Mesenchymal stem cell (in vitro differentiated cells and primary cell): ENCODE measurements around the gene CADPS.
A peak's percentile ranks its signal among the peaks of the same experiment; 100 is the strongest.

ENCODE experiments used
- DNase-seq: peaks from one replicate; pipeline ENCODE4 v3.0.0-alpha.2; 2013
- H2AFZ ChIP-seq: one replicate; pipeline ENCODE4 v1.6.1; 2013; ENCODE audit warnings: low read depth, mild to moderate bottlenecking, control low read depth, inconsistent platforms, low read length, moderate library complexity
- H2AK5ac ChIP-seq: 2 replicates; pipeline ENCODE4 v1.6.1; 2013; ENCODE audit warnings: low read length, moderate library complexity, mild to moderate bottlenecking, inconsistent platforms; ENCODE audit not compliant: severe bottlenecking
- H2BK120ac ChIP-seq: one replicate; pipeline ENCODE4 v1.6.1; 2013; ENCODE audit warnings: low read depth, mild to moderate bottlenecking, inconsistent platforms, low read length, moderate library complexity
- H2BK12ac ChIP-seq, 2 experiments: one replicate each; pipeline ENCODE4 v1.6.1; 2013; ENCODE audit warnings: inconsistent platforms in 2 of 2, low read length in 2 of 2, mild to moderate bottlenecking in 2 of 2, moderate library complexity in 2 of 2, control low read depth in 1 of 2
- H2BK15ac ChIP-seq: one replicate; pipeline ENCODE4 v1.6.1; 2013; ENCODE audit warnings: mild to moderate bottlenecking, low read depth, inconsistent platforms; ENCODE audit not compliant: poor library complexity, severe bottlenecking
- H2BK5ac ChIP-seq: 2 replicates; pipeline ENCODE4 v1.6.1; 2013; ENCODE audit warnings: low read depth, mild to moderate bottlenecking, low read length, control low read depth, inconsistent platforms; ENCODE audit not compliant: poor library complexity, severe bottlenecking
- H3K14ac ChIP-seq, 2 experiments: one replicate each; pipeline ENCODE4 v1.6.1; 2013; ENCODE audit warnings: inconsistent platforms in 2 of 2, low read length in 2 of 2, control low read depth in 1 of 2, mild to moderate bottlenecking in 1 of 2, moderate library complexity in 1 of 2
- H3K18ac ChIP-seq, 2 experiments: one replicate each; pipeline ENCODE4 v1.6.1; 2013; ENCODE audit warnings: inconsistent platforms in 2 of 2, low read length in 2 of 2, control low read depth in 1 of 2, low read depth in 1 of 2, mild to moderate bottlenecking in 1 of 2
- H3K23ac ChIP-seq, 2 experiments: one replicate each; pipeline ENCODE4 v1.6.1; 2013; ENCODE audit warnings: inconsistent platforms in 2 of 2, low read length in 2 of 2, mild to moderate bottlenecking in 2 of 2, moderate library complexity in 2 of 2, control low read depth in 1 of 2
- H3K27ac ChIP-seq: 2 replicates; pipeline ENCODE4 v1.5.1; 2013; ENCODE audit warnings: mild to moderate bottlenecking, moderate library complexity, low read length, control low read depth, inconsistent platforms; ENCODE audit not compliant: poor library complexity, severe bottlenecking
- H3K27me3 ChIP-seq, 2 experiments: 2 replicates each; pipeline versions ENCODE4 v1.6.1 to v1.7.0; 2013; ENCODE audit warnings: low read length in 2 of 2, mild to moderate bottlenecking in 2 of 2, moderate library complexity in 2 of 2, control low read depth in 1 of 2, inconsistent platforms in 1 of 2; ENCODE audit not compliant: control insufficient read depth in 1 of 2, insufficient read depth in 1 of 2
- H3K36me3 ChIP-seq, 2 experiments: 2 replicates each; pipeline versions ENCODE4 v1.6.1 to v1.7.0; 2013; ENCODE audit warnings: low read length in 2 of 2, control low read depth in 1 of 2, inconsistent platforms in 1 of 2, low read depth in 1 of 2, mild to moderate bottlenecking in 1 of 2; ENCODE audit not compliant: insufficient read depth in 2 of 2, control insufficient read depth in 1 of 2
- H3K4ac ChIP-seq, 2 experiments: one replicate each; pipeline ENCODE4 v1.6.1; 2013; ENCODE audit warnings: inconsistent platforms in 2 of 2, low read length in 2 of 2, mild to moderate bottlenecking in 2 of 2, moderate library complexity in 2 of 2, control low read depth in 1 of 2, low read depth in 1 of 2
- H3K4me1 ChIP-seq: 2 replicates; pipeline ENCODE4 v1.6.1; 2013; ENCODE audit warnings: low read depth, low read length, control low read depth; ENCODE audit not compliant: control insufficient read depth, insufficient read depth
- H3K4me2 ChIP-seq: 2 replicates; pipeline ENCODE4 v1.6.1; 2013; ENCODE audit warnings: low read length, mild to moderate bottlenecking, inconsistent platforms; ENCODE audit not compliant: poor library complexity, severe bottlenecking
- H3K4me3 ChIP-seq, 2 experiments: 2 replicates each; pipeline versions ENCODE4 v1.5.1 to v1.7.0; 2013; ENCODE audit warnings: low read length in 2 of 2, mild to moderate bottlenecking in 2 of 2, control low read depth in 1 of 2, low read depth in 1 of 2; ENCODE audit not compliant: insufficient read depth in 1 of 2
- H3K79me1 ChIP-seq: replicated peaks from 2 replicates; pipeline ENCODE4 v1.6.1; 2013; ENCODE audit warnings: mild to moderate bottlenecking, control low read depth, low read length, inconsistent platforms; ENCODE audit not compliant: poor library complexity, severe bottlenecking
- H3K9ac ChIP-seq: 2 replicates; pipeline ENCODE4 v1.7.0; 2013; ENCODE audit warnings: mild to moderate bottlenecking, low read length, moderate library complexity
- H3K9me3 ChIP-seq: 2 replicates; pipeline ENCODE4 v1.7.0; 2013; ENCODE audit warnings: mild to moderate bottlenecking, low read length; ENCODE audit not compliant: control insufficient read depth
- H4K8ac ChIP-seq: one replicate; pipeline ENCODE4 v1.6.1; 2013; ENCODE audit warnings: inconsistent platforms, mild to moderate bottlenecking, low read length, moderate library complexity
- H4K91ac ChIP-seq: one replicate; pipeline ENCODE4 v1.6.1; 2013; ENCODE audit warnings: mild to moderate bottlenecking, low read length, inconsistent platforms
- WGBS: methylation state at CpG from one replicate; pipeline ENCODE4 v1.1.7; 2013; ENCODE audit warnings: mixed read lengths; 5-methylcytosine and 5-hydroxymethylcytosine counted together

CADPS gene

DNA sequence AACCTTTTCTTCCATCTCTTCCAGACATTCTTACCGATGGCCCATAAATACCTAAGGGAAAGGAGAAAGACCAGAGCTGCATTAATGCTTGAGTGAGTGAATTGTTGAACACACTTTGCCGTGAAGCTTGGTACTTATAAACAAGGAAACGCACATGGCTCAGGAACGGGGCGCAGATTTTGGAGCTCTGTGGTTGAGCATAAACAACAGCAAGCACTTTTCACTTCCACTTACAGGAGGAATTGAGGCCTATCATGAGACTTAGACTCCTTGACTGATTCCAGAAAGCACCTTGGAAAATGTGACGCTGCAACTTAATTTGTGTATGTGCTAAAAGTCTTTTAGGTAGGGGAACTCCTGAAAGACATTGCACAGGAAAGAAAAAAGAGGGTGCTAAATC, 304.3 kb downstream of the CADPS start:
- H3K79me1 ChIP-seq = no peaks in the 10 kb centered on the region
- H2AFZ ChIP-seq = no peak overlapping the region
- H3K4me1 ChIP-seq = peaks cover 3% of the 10 kb centered on the region
- H4K8ac ChIP-seq = no peak overlapping the region
- H3K4me3 ChIP-seq = no peak overlapping the region
- 71% methylated on average over 6 of the region's 6 CpGs for WGBS
- no peak overlapping the region for H2BK120ac ChIP-seq
- DNase-seq = no peak
- H3K23ac ChIP-seq = no peak overlapping the region
- no peaks in the 10 kb centered on the region for H3K9me3 ChIP-seq
- no peak overlapping the region for H3K27ac ChIP-seq
- H4K91ac ChIP-seq = no peak overlapping the region
- H3K14ac ChIP-seq = no peak overlapping the region
- peaks cover 0 to 5% of the 10 kb centered on the region in 2 experiments for H3K27me3 ChIP-seq
- no peak overlapping the region for H2BK12ac ChIP-seq
- no peak overlapping the region for H2AK5ac ChIP-seq
- no peak overlapping the region for H3K18ac ChIP-seq
- H3K9ac ChIP-seq = no peak overlapping the region
- no peak overlapping the region for H3K4ac ChIP-seq
- H2BK5ac ChIP-seq = no peak overlapping the region
- no peak overlapping the region for H2BK15ac ChIP-seq
- no peaks in the 10 kb centered on the region for H3K36me3 ChIP-seq
- no peak overlapping the region for H3K4me2 ChIP-seq

DNA sequence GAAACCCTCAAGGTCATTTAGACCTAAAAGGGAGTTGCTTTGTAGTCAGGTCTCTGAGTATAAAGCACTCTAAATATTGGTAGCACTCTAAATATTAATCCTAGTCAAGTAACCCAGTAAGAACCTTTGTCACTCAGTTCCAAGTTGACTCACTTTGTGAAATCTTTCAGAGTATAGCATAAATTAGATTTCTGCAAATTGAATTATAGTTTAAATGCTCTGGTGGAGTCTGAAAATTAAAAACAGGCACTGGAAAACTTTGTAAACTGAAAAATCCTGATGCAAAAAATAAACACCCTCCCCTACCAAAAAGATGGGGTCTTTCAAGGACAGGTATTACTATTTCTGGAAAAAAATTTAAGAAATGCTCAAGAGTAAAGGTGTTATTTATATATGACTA, 305.6 kb downstream of the CADPS start:
- no peak overlapping the region for H3K23ac ChIP-seq
- no peak overlapping the region for H3K9ac ChIP-seq
- H2BK120ac ChIP-seq = no peak overlapping the region
- H2BK12ac ChIP-seq = no peak overlapping the region
- H3K18ac ChIP-seq = no peak overlapping the region
- DNase-seq = no peak
- no peak overlapping the region for H2AFZ ChIP-seq
- H2BK15ac ChIP-seq = no peak overlapping the region
- H4K8ac ChIP-seq = no peak overlapping the region
- peaks cover 0 to 3% of the 10 kb centered on the region in 2 experiments for H3K27me3 ChIP-seq
- H3K36me3 ChIP-seq = no peaks in the 10 kb centered on the region
- H3K4me2 ChIP-seq = no peak overlapping the region
- no peak overlapping the region for H2AK5ac ChIP-seq
- no peaks in the 10 kb centered on the region for H3K9me3 ChIP-seq
- H2BK5ac ChIP-seq = no peak overlapping the region
- no peak overlapping the region for H3K4me3 ChIP-seq
- no peaks in the 10 kb centered on the region for H3K79me1 ChIP-seq
- H4K91ac ChIP-seq = no peak overlapping the region
- no peak overlapping the region for H3K4ac ChIP-seq
- H3K4me1 ChIP-seq = peaks cover 3% of the 10 kb centered on the region
- no peak overlapping the region for H3K14ac ChIP-seq
- no peak overlapping the region for H3K27ac ChIP-seq

DNA sequence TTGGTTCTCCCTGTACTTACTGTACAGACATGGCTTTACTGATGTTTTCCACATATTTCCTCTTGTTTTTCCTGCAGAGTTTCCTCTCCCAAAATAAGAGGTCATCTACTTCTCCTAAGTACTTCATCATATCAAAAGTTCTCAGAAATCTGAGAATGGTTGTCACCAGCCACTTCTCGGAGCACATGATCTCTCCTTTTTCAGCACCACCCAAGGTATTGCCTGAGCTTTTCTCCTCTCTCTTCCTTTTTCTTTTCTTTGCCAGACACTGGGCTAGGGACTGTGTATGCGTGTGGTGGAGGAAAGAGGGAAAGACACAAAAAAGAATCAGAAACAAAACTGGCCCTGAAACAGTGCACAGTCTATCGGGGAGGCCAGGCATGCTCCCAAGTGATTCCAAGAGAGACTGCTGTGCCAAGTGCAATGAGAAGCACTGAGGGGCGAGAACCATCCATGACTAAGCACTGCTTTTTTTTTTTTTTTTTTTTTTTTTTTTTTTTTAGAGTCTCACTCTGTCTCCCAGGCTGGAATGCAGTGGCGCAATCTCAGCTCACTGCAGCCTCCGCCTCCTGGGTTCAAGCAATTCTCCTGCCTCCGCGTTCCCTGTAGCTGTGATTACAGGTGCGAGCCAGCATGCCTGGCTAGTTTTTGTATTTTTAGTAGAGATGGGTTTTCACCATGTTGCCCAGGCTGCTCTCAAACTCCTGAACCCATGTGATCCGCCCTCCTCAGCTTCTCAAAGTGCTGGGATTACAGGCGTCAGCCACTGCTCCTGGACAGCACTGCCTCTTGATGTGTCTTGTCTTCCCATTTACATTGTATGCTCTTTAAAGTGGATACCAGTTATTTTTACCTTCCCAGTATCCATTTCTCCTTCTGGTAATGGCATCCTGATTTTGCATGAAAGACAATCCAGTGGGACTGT, 307.9 kb downstream of the CADPS start:
- H3K4me3 ChIP-seq = peak overlapping the region in 1 of 2 experiments; percentile 58
- H2BK12ac ChIP-seq = no peak overlapping the region
- no peaks in the 10 kb centered on the region for H3K79me1 ChIP-seq
- H4K8ac ChIP-seq = no peak overlapping the region
- DNase-seq = peak; percentile 56
- no peak overlapping the region for H2BK15ac ChIP-seq
- no peak overlapping the region for H2BK5ac ChIP-seq
- peaks cover 6% of the 10 kb centered on the region for H3K4me1 ChIP-seq
- H2AK5ac ChIP-seq = no peak overlapping the region
- H3K14ac ChIP-seq = no peak overlapping the region
- H3K36me3 ChIP-seq = no peaks in the 10 kb centered on the region
- no peak overlapping the region for H2AFZ ChIP-seq
- no peak overlapping the region for H4K91ac ChIP-seq
- no peak overlapping the region for H3K23ac ChIP-seq
- H2BK120ac ChIP-seq = no peak overlapping the region
- H3K27ac ChIP-seq = no peak overlapping the region
- H3K4me2 ChIP-seq = no peak overlapping the region
- no peak overlapping the region for H3K4ac ChIP-seq
- H3K18ac ChIP-seq = no peak overlapping the region
- H3K9me3 ChIP-seq = no peaks in the 10 kb centered on the region
- peaks cover 0 to 3% of the 10 kb centered on the region in 2 experiments for H3K27me3 ChIP-seq
- 68% methylated on average over 10 of the region's 11 CpGs for WGBS
- H3K9ac ChIP-seq = peak overlapping the region; percentile 68

GRCh38 chr3:62566022-62566557, 309.1 kb downstream of the CADPS start:
- H4K91ac ChIP-seq = no peak overlapping the region
- no peak overlapping the region for H3K14ac ChIP-seq
- H2BK12ac ChIP-seq = no peak overlapping the region
- H3K23ac ChIP-seq = no peak overlapping the region
- no peak overlapping the region for H3K4me2 ChIP-seq
- no peak overlapping the region for H3K4me3 ChIP-seq
- H3K27ac ChIP-seq = no peak overlapping the region
- H3K36me3 ChIP-seq = no peaks in the 10 kb centered on the region
- H3K27me3 ChIP-seq = peaks cover 0 to 3% of the 10 kb centered on the region in 2 experiments
- H3K18ac ChIP-seq = no peak overlapping the region
- H3K79me1 ChIP-seq = no peaks in the 10 kb centered on the region
- H2AFZ ChIP-seq = no peak overlapping the region
- no peak overlapping the region for H3K9ac ChIP-seq
- DNase-seq = no peak
- H3K4me1 ChIP-seq = peaks cover 6% of the 10 kb centered on the region
- H4K8ac ChIP-seq = no peak overlapping the region
- H2AK5ac ChIP-seq = no peak overlapping the region
- WGBS = 78% methylated on average over 3 of the region's 6 CpGs
- H2BK5ac ChIP-seq = no peak overlapping the region
- no peak overlapping the region for H2BK15ac ChIP-seq
- H2BK120ac ChIP-seq = no peak overlapping the region
- H3K9me3 ChIP-seq = no peaks in the 10 kb centered on the region
- no peak overlapping the region for H3K4ac ChIP-seq
